DOHH2 (cell line): ENCODE measurements around the gene HIBADH.

Experiments
- H3F3A ChIP-seq: fragments of 200-600 bp; sonication (generic), shearing (Covaris generic); 2 replicates; pipeline ENCODE4 v1.6.0; 2016; ENCODE audit warnings: antibody characterized with exemption, mild to moderate bottlenecking; ENCODE audit not compliant: control insufficient read depth, insufficient read depth
- H3K27ac ChIP-seq: fragments of 200-600 bp; sonication (generic); 2 replicates; pipeline ENCODE4 v1.5.1; 2014; ENCODE audit warnings: low read depth, mild to moderate bottlenecking, low read length, moderate library complexity
- H3K27me3 ChIP-seq: fragments of 200-600 bp; sonication (generic); 2 replicates; pipeline ENCODE4 v1.6.1; 2014; ENCODE audit warnings: mild to moderate bottlenecking, low read length, mixed read lengths; ENCODE audit not compliant: control insufficient read depth
- H3K36me3 ChIP-seq: fragments of 200-600 bp; sonication (generic); 2 replicates; pipeline ENCODE4 v1.6.1; 2014; ENCODE audit warnings: mild to moderate bottlenecking, low read length, moderate library complexity, mixed read lengths; ENCODE audit not compliant: control insufficient read depth
- H3K4me1 ChIP-seq: fragments of 200-600 bp; sonication (generic); 2 replicates; pipeline ENCODE4 v1.6.1; 2014; ENCODE audit warnings: mild to moderate bottlenecking, low read length, mixed read lengths; ENCODE audit not compliant: control insufficient read depth
- H3K4me2 ChIP-seq: fragments of 200-600 bp; sonication (generic); 2 replicates; pipeline ENCODE4 v1.6.0; 2014; ENCODE audit warnings: mild to moderate bottlenecking, low read length, moderate library complexity
- H3K4me3 ChIP-seq: fragments of 200-600 bp; sonication (generic); 2 replicates; pipeline ENCODE4 v1.5.1; 2014; ENCODE audit warnings: mild to moderate bottlenecking, low read length, mixed read lengths
- H3K79me2 ChIP-seq: fragments of 200-600 bp; sonication (generic); 2 replicates; pipeline ENCODE4 v1.6.1; 2014; ENCODE audit warnings: mild to moderate bottlenecking, low read length, mixed read lengths; ENCODE audit not compliant: control insufficient read depth
- H3K9me2 ChIP-seq: fragments of 200-600 bp; sonication (generic); replicated peaks from 2 replicates; pipeline ENCODE4 v1.6.1; 2014; ENCODE audit warnings: mild to moderate bottlenecking, low read length, mixed read lengths; ENCODE audit not compliant: control insufficient read depth
- H3K9me3 ChIP-seq: fragments of 200-600 bp; sonication (generic); 2 replicates; pipeline ENCODE4 v1.6.1; 2014; ENCODE audit warnings: antibody characterized with exemption, low read length, mixed read lengths; ENCODE audit not compliant: control insufficient read depth, insufficient read depth
- H4K20me1 ChIP-seq: fragments of 200-600 bp; sonication (generic); 2 replicates; pipeline ENCODE4 v1.6.0; 2014; ENCODE audit warnings: low read depth, mild to moderate bottlenecking, antibody characterized with exemption, low read length, moderate library complexity; ENCODE audit not compliant: control insufficient read depth, insufficient read depth
- CTCF ChIP-seq: fragments of 200-600 bp; sonication (generic); IDR thresholded peaks from one replicate; pipeline ENCODE4 v1.5.1; 2014; ENCODE audit warnings: antibody characterized with exemption, mild to moderate bottlenecking, low read depth, low read length; ENCODE audit not compliant: poor library complexity, severe bottlenecking
- EZH2phosphoT487 ChIP-seq: fragments of 200-600 bp; sonication (generic); IDR thresholded peaks from 2 replicates; pipeline ENCODE4 v1.6.1; 2017; ENCODE audit warnings: borderline replicate concordance, mild to moderate bottlenecking, antibody characterized with exemption, low read length, moderate library complexity, mixed read lengths

Gene HIBADH

GRCh38 chr7:27608776-27609495, 53.7 kb downstream of the HIBADH start:
- Histone ChIP-seq H3F3A (no peaks in the 10 kb centered on the region), H3K79me2 (no peaks in the 10 kb centered on the region), H3K27ac (no peak overlapping the region), H3K36me3 (no peaks in the 10 kb centered on the region), H3K27me3 (no peaks in the 10 kb centered on the region), H3K4me1 (no peaks in the 10 kb centered on the region), H3K4me2 (no peak overlapping the region), H4K20me1 (no peaks in the 10 kb centered on the region), H3K4me3 (no peak overlapping the region), H3K9me2 (no peaks in the 10 kb centered on the region), H3K9me3 (no peaks in the 10 kb centered on the region)
- TF ChIP-seq CTCF (no peak), EZH2phosphoT487 (no peak)

GRCh38 chr7:27607210-27607606, 55.5 kb downstream of the HIBADH start:
- Histone ChIP-seq H3K36me3 (no peaks in the 10 kb centered on the region), H3K79me2 (no peaks in the 10 kb centered on the region), H3K27ac (no peak overlapping the region), H3K4me2 (no peak overlapping the region), H3F3A (no peaks in the 10 kb centered on the region), H4K20me1 (no peaks in the 10 kb centered on the region), H3K4me3 (no peak overlapping the region), H3K9me3 (no peaks in the 10 kb centered on the region), H3K4me1 (no peaks in the 10 kb centered on the region), H3K27me3 (no peaks in the 10 kb centered on the region), H3K9me2 (no peaks in the 10 kb centered on the region)
- TF ChIP-seq EZH2phosphoT487 (no peak), CTCF (no peak)

GRCh38 chr7:27606270-27607209, 56.1 kb downstream of the HIBADH start:
- no peak overlapping the region for H3K4me2 ChIP-seq
- no peaks in the 10 kb centered on the region for H3K9me3 ChIP-seq
- no peaks in the 10 kb centered on the region for H4K20me1 ChIP-seq
- H3K9me2 ChIP-seq: no peaks in the 10 kb centered on the region
- no peak overlapping the region for H3K27ac ChIP-seq
- no peaks in the 10 kb centered on the region for H3K79me2 ChIP-seq
- H3K4me1 ChIP-seq: no peaks in the 10 kb centered on the region
- H3K36me3 ChIP-seq: no peaks in the 10 kb centered on the region
- H3K27me3 ChIP-seq: no peaks in the 10 kb centered on the region
- no peaks in the 10 kb centered on the region for H3F3A ChIP-seq
- TF ChIP-seq CTCF: no peak
- no peak for TF ChIP-seq EZH2phosphoT487
- H3K4me3 ChIP-seq: no peak overlapping the region
